ENCODE measurements around the gene MYBPHL.

MYBPHL gene, protein sequence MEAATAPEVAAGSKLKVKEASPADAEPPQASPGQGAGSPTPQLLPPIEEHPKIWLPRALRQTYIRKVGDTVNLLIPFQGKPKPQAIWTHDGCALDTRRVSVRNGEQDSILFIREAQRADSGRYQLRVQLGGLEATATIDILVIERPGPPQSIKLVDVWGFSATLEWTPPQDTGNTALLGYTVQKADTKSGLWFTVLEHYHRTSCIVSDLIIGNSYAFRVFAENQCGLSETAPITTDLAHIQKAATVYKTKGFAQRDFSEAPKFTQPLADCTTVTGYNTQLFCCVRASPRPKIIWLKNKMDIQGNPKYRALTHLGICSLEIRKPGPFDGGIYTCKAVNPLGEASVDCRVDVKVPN

GRCh38 chr1:109306832-109307273 is at the start of gene MYBPHL:
TSS of gene MYBPHL (minus strand) at chr1:109307011. CDS start at chr1:109306991, 20 bp downstream.
- no peak for DNase-seq (ENCODE audit: low read depth)
- TF ChIP-seq, protein P1, sequence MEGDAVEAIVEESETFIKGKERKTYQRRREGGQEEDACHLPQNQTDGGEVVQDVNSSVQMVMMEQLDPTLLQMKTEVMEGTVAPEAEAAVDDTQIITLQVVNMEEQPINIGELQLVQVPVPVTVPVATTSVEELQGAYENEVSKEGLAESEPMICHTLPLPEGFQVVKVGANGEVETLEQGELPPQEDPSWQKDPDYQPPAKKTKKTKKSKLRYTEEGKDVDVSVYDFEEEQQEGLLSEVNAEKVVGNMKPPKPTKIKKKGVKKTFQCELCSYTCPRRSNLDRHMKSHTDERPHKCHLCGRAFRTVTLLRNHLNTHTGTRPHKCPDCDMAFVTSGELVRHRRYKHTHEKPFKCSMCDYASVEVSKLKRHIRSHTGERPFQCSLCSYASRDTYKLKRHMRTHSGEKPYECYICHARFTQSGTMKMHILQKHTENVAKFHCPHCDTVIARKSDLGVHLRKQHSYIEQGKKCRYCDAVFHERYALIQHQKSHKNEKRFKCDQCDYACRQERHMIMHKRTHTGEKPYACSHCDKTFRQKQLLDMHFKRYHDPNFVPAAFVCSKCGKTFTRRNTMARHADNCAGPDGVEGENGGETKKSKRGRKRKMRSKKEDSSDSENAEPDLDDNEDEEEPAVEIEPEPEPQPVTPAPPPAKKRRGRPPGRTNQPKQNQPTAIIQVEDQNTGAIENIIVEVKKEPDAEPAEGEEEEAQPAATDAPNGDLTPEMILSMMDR (IDR thresholded peaks at IDR 0.05; ENCODE audit: insufficient read depth, low read depth, low read length, missing control alignments) = no peak
- no peak within 1 kb of the TSS for H3K4me3 ChIP-seq (ENCODE audit: low read length)

DNA sequence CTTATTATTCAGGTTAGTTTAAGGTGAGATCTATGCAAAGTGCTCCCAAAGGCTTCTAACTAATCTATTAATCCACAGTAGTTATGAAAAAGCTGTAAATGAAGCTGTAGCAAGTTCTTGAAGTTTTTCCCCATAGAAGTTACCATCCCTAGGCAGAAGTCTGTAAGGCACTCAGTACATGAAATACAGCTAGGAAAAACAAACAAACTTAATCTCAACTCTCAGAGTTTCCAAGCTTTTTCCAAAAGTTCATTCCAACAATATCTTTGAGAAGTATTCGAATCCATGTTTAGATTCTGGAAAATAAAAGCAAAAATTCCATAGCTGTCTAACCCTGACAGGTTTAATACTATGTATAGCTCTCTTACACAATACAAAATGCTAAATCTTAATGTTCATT is 49.7 kb upstream of the MYBPHL start:
- TF ChIP-seq, protein P1 (IDR thresholded peaks at IDR 0.05; ENCODE audit: insufficient read depth, low read depth, low read length, missing control alignments) = no peak
- no peak for DNase-seq (ENCODE audit: low read depth)
- no peak overlapping the region for H3K4me3 ChIP-seq (ENCODE audit: low read length)

DNA sequence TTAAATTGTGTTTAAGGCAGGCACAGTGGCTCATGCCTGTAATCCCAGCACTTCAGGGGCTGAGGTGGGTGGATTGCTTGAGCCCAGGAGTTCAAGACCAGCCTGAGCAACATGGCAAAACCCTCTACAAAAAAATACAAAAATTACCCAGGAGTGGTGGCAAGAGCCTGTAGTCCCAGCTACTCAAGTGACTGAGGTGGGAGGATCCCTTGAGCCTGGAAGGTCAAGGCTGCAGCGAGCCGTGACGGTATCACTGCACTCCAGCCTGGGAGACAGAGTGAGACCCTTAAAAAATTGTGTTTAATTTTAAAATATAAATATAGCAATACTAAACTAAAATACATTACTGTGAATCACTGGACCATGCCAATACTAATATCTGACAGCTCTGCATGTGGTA is 48.1 kb upstream of the MYBPHL start:
- TF ChIP-seq, protein P1 (IDR thresholded peaks at IDR 0.05; ENCODE audit: insufficient read depth, low read depth, low read length, missing control alignments) = no peak
- H3K4me3 ChIP-seq (ENCODE audit: low read length) = no peak overlapping the region
- DNase-seq (ENCODE audit: low read depth) = no peak

- no peak for DNase-seq (ENCODE audit: low read depth)
- TF ChIP-seq, protein P1 (IDR thresholded peaks at IDR 0.05; ENCODE audit: insufficient read depth, low read depth, low read length, missing control alignments) = no peak
- H3K4me3 ChIP-seq (ENCODE audit: low read length) = no peak overlapping the region
These were observed 44.6 kb upstream of the MYBPHL start for GRCh38 chr1:109351457-109351856.

- TF ChIP-seq, protein P1 (IDR thresholded peaks at IDR 0.05; ENCODE audit: insufficient read depth, low read depth, low read length, missing control alignments) = no peak
- no peak overlapping the region for H3K4me3 ChIP-seq (ENCODE audit: low read length)
- no peak for DNase-seq (ENCODE audit: low read depth)
These were observed 43.8 kb upstream of the MYBPHL start for GRCh38 chr1:109350655-109351054.

DNA sequence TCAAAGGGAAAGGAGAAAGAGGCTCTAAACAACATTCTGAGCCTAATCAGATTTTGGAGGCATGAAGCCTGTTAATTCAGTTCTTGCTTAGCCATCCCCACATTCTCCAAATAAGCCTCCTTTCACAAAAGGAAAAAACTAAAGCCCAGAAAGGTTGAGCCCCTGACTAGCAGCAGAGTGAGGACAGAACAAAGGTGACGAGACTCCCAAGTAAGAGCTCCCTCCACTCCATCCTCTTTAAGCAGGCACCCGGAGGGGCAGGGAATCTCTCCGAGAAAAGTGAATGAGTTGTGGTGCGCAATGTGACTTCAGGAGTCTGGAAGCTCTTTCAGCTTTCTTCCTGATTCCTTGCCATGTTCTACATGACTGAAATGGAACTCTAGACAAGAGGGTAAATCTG is 43.4 kb upstream of the MYBPHL start:
- TF ChIP-seq, protein P1 (IDR thresholded peaks at IDR 0.05; ENCODE audit: insufficient read depth, low read depth, low read length, missing control alignments) = no peak
- no peak overlapping the region for H3K4me3 ChIP-seq (ENCODE audit: low read length)
- no peak for DNase-seq (ENCODE audit: low read depth)

DNA sequence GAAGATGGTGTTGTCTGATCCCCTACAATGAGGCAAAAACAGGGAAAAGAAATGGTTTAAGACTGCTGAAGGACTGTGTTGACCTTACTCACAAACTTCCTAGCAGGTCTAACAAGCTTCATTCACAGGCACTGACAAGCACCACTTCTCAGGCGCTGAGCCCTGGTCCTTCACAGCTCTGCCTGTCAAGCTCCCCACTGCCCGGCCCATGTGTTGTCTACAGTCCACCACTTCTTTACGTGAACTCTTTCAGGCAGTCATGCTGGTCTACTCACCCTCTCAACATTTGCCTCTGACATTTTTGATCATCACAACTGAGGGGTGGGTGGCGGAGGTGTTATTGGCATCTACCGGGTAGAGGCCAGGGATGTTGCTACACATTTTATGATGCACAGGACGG is 40.7 kb upstream of the MYBPHL start:
- TF ChIP-seq, protein P1 (IDR thresholded peaks at IDR 0.05; ENCODE audit: insufficient read depth, low read depth, low read length, missing control alignments) = no peak
- DNase-seq (ENCODE audit: low read depth) = no peak

More for the DNA sequence above, 40.7 kb upstream of the MYBPHL start:
- H3K4me3 ChIP-seq (ENCODE audit: low read length) = no peak overlapping the region
